Hepatocyte (in vitro differentiated cells): ENCODE results near the gene DGCR8. TPM values are rescaled to one million over a fixed set of nuclear protein-coding genes. Genes with fewer than 3 reads are reported as not detected.

ENCODE experiments used
- DNase-seq: peaks from one replicate; pipeline ENCODE4 v3.0.0-alpha.2; 2016; ENCODE audit warnings: low spot score
- H2AFZ ChIP-seq: fragments of 200-600 bp; sonication (generic); 2 replicates; pipeline ENCODE4 v1.6.0; 2016; ENCODE audit warnings: antibody characterized with exemption, mild to moderate bottlenecking
- H3K27ac ChIP-seq: fragments of 200-600 bp; sonication (generic); 2 replicates; pipeline ENCODE4 v1.5.1; 2016; ENCODE audit warnings: mild to moderate bottlenecking
- H3K27me3 ChIP-seq: fragments of 200-600 bp; sonication (generic); 2 replicates; pipeline ENCODE4 v1.6.1; 2016
- H3K36me3 ChIP-seq: fragments of 200-600 bp; sonication (generic); replicated peaks from 2 replicates; pipeline ENCODE4 v1.5.1; 2016; ENCODE audit warnings: low read depth; ENCODE audit not compliant: insufficient read depth
- H3K4me1 ChIP-seq: fragments of 200-600 bp; sonication (generic); 2 replicates; pipeline ENCODE4 v1.5.1; 2016; ENCODE audit warnings: mild to moderate bottlenecking, moderate library complexity; ENCODE audit not compliant: insufficient read depth
- H3K4me2 ChIP-seq: fragments of 200-600 bp; sonication (generic); 2 replicates; pipeline ENCODE4 v1.6.0; 2016
- H3K4me3 ChIP-seq: fragments of 200-600 bp; sonication (generic); 2 replicates; pipeline ENCODE4 v1.5.1; 2016; ENCODE audit warnings: mild to moderate bottlenecking
- H3K79me2 ChIP-seq: fragments of 200-600 bp; sonication (generic); 2 replicates; pipeline ENCODE4 v1.6.0; 2017; ENCODE audit warnings: mild to moderate bottlenecking
- H3K9me2 ChIP-seq: fragments of 200-600 bp; sonication (generic); replicated peaks from 2 replicates; pipeline ENCODE4 v1.6.0; 2017; ENCODE audit warnings: mild to moderate bottlenecking; ENCODE audit not compliant: insufficient read depth
- H3K9me3 ChIP-seq: fragments of 200-600 bp; sonication (generic); 2 replicates; pipeline ENCODE4 v1.5.1; 2016; ENCODE audit warnings: low read depth, mild to moderate bottlenecking
- H4K20me1 ChIP-seq: fragments of 200-600 bp; sonication (generic); 2 replicates; pipeline ENCODE4 v1.6.0; 2016; ENCODE audit warnings: mild to moderate bottlenecking; ENCODE audit not compliant: insufficient read depth, poor library complexity, severe bottlenecking
- EZH2 ChIP-seq: fragments of 200-600 bp; sonication (generic); IDR thresholded peaks from 2 replicates; pipeline ENCODE4 v1.6.1; 2016; ENCODE audit warnings: antibody characterized with exemption, mild to moderate bottlenecking, borderline replicate concordance
- EZH2phosphoT487 ChIP-seq: fragments of 200-600 bp; sonication (generic); IDR thresholded peaks from one replicate; pipeline ENCODE4 v1.6.1; 2018; ENCODE audit warnings: antibody characterized with exemption, mild to moderate bottlenecking, low read depth, moderate library complexity; ENCODE audit not compliant: unreplicated experiment, severe bottlenecking
- WGBS: methylation state at CpG from one replicate; pipeline ENCODE4 v1.1.6; 2016; ENCODE audit warnings: low lambda C conversion rate; ENCODE audit errors: missing lambda C conversion rate; 5-methylcytosine and 5-hydroxymethylcytosine counted together
- polyA plus RNA-seq: library from polyadenylated mRNA; unstranded; fragments of >200 nt; fragmentation: Nextera tagmentation; extraction: Ambion mirVana; gene quantifications from 2 replicates; pipeline ENCODE4 v1.2.1, GENCODE V29; 2016
- total RNA-seq: library from RNA; depleted of rRNA; stranded (reverse); fragments of >200 nt; gene quantifications from 2 replicates; pipeline ENCODE4 v1.2.3, GENCODE V29; 2014
- TF ChIP-seq, protein P1 (sequence below): fragments of 200-600 bp; sonication (generic); IDR thresholded peaks from 2 replicates; pipeline ENCODE4 v1.5.1; 2016; ENCODE audit warnings: antibody characterized with exemption, mild to moderate bottlenecking; ENCODE audit not compliant: poor library complexity

DGCR8 gene
- total and polyA plus RNA-seq, 2 experiments from 2014 or later, result 10.8 to 18.3 TPM

- Histone ChIP-seq H3K27me3 (no peaks in the 10 kb centered on the region), H3K4me1 (no peaks in the 10 kb centered on the region), H2AFZ (no peak overlapping the region), H3K79me2 (peaks cover 6% of the 10 kb centered on the region), H3K9me2 (no peaks in the 10 kb centered on the region), H3K4me2 (no peak overlapping the region), H3K4me3 (no peak overlapping the region), H4K20me1 (no peaks in the 10 kb centered on the region), H3K9me3 (no peaks in the 10 kb centered on the region), H3K36me3 (no peaks in the 10 kb centered on the region), H3K27ac (no peak overlapping the region)
- DNase-seq, result no peak
- WGBS, result 97% methylated on average over 10 of the region's 10 CpGs
- TF ChIP-seq, protein P1, sequence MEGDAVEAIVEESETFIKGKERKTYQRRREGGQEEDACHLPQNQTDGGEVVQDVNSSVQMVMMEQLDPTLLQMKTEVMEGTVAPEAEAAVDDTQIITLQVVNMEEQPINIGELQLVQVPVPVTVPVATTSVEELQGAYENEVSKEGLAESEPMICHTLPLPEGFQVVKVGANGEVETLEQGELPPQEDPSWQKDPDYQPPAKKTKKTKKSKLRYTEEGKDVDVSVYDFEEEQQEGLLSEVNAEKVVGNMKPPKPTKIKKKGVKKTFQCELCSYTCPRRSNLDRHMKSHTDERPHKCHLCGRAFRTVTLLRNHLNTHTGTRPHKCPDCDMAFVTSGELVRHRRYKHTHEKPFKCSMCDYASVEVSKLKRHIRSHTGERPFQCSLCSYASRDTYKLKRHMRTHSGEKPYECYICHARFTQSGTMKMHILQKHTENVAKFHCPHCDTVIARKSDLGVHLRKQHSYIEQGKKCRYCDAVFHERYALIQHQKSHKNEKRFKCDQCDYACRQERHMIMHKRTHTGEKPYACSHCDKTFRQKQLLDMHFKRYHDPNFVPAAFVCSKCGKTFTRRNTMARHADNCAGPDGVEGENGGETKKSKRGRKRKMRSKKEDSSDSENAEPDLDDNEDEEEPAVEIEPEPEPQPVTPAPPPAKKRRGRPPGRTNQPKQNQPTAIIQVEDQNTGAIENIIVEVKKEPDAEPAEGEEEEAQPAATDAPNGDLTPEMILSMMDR, result no peak
- TF ChIP-seq EZH2, result no peak
- no peak for TF ChIP-seq EZH2phosphoT487
These were observed 26.8 kb downstream of the DGCR8 start for GRCh38 chr22:20106849-20107237.

- H3K27ac ChIP-seq, result no peak overlapping the region
- H3K4me3 ChIP-seq, result no peak overlapping the region
- H3K9me2 ChIP-seq, result no peaks in the 10 kb centered on the region
- H3K79me2 ChIP-seq, result peaks cover 4% of the 10 kb centered on the region
- no peaks in the 10 kb centered on the region for H3K9me3 ChIP-seq
- DNase-seq, result no peak
- TF ChIP-seq EZH2phosphoT487, result no peak
- TF ChIP-seq, protein P1, result no peak
- no peak for TF ChIP-seq EZH2
- no peak overlapping the region for H2AFZ ChIP-seq
- no peaks in the 10 kb centered on the region for H3K36me3 ChIP-seq
- no peaks in the 10 kb centered on the region for H4K20me1 ChIP-seq
- WGBS, result 97% methylated on average over 7 of the region's 7 CpGs
- H3K4me2 ChIP-seq, result no peak overlapping the region
- no peaks in the 10 kb centered on the region for H3K4me1 ChIP-seq
- H3K27me3 ChIP-seq, result no peaks in the 10 kb centered on the region
These were observed 27.4 kb downstream of the DGCR8 start for GRCh38 chr22:20107471-20107901.

DNA sequence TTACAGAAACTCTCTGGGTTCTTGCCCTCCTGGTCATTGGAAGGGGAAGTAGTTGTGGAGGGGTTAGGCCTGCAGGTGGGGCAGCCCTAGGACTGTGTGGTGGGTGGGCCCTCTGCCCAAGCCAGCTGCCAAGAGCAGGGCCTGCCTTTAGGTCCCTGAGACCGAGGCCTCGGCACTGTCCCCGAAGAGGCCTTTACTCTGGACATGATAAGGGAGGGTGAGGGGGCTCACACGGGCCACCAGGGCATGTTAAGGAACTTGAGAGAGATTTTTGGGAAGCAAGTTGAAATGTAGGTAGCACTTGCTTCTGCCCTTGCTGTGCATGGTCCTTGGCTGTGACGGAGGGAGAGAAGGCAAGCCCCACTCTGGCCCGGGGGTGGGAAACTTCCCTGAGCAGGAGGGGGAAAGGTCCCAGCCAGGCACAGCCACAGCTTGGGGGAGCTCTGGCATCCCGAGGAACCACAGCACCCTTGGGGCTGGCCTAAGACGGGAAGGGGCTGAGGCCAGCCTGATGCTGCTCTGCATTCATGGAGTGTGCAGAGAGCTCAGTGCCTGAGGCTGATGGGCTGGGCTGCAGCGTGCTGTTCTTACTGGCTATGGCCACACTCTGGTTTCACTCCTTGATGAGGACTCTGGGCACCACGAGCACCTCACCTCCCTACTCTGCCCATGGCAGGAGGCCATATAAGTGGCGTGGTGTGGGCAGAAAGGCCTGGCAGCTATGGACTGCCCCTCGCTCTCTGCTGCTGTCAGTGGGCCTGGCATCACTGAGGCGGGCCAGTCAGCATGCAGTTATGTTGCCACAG is 28.1 kb downstream of the DGCR8 start:
- Histone ChIP-seq H3K27ac (no peak overlapping the region), H2AFZ (no peak overlapping the region), H3K4me2 (no peak overlapping the region), H3K9me2 (no peaks in the 10 kb centered on the region), H3K9me3 (no peaks in the 10 kb centered on the region), H4K20me1 (no peaks in the 10 kb centered on the region), H3K4me1 (no peaks in the 10 kb centered on the region), H3K36me3 (no peaks in the 10 kb centered on the region), H3K4me3 (no peak overlapping the region), H3K27me3 (no peaks in the 10 kb centered on the region), H3K79me2 (peaks cover 2% of the 10 kb centered on the region)
- WGBS, result 93% methylated on average over 13 of the region's 13 CpGs
- TF ChIP-seq EZH2phosphoT487, result no peak
- TF ChIP-seq, protein P1, result no peak
- no peak for TF ChIP-seq EZH2
- DNase-seq, result no peak
